HG03039 (cell line): Measurements from ENCODE around the gene ACIN1.
A peak's percentile ranks its signal among the peaks of the same experiment; 100 is the strongest.

Source experiments
- ATAC-seq: cut with Tn5 transposase; IDR thresholded peaks from one replicate; pipeline ENCODE4 v1.9.1; 2021; ENCODE audit warnings: mild to moderate bottlenecking, moderate library complexity; ENCODE audit not compliant: unreplicated experiment

The ACIN1 gene

DNA sequence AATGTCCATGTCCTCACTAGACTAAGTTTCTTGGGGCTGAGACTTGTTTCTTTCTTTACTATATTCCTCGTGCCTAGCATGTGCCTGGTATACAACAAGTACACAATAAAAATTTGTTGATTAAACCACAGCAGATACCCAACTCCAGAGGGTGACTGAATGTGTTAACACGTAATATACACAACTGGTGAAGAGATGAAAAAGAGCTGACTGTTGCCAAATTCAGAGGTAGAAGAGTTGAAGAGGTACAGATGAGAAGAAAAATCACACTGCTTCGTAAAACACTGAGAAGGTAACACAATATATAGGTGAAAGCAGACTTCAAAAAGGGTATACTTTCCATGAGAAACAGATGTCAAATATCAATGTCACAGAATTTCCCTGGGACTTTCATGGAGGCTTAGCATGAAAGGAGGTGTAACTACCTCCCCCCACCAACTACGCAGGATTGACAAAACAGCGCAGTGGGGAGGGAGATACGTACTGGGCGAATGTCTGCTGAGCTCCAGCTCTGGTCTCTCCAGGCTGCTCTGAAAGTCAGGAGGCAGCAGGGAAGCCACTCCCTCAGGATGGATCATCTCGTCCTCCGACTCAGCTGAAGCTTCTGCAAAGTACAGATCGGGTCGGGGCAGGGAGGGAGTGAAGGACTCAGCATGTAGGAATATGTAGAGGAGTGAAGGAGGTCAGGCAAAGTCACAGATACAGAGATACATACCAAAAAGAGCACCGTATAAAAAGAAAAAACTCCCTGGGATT lies 5.3 kb downstream of the ACIN1 start:
- ATAC-seq, result no peak

DNA sequence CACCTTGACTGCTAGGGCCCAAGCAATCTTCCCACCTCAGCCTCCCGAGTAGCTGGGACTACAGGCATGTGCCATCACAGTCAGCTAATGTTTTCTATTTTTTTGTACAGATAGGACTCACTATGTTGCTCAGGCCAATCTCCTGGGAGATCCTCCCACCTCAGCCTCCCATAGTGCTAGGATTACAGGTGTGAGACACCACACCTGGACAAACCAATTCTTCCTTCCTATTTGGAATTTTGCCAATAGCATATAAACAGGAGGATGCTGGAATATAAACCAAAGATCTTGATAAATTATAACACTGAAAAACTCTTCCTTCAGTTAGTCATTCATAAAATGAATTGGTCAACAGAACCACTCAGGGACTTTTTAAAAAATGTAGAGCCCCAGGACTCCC lies 8.4 kb downstream of the ACIN1 start:
- no peak for ATAC-seq

DNA sequence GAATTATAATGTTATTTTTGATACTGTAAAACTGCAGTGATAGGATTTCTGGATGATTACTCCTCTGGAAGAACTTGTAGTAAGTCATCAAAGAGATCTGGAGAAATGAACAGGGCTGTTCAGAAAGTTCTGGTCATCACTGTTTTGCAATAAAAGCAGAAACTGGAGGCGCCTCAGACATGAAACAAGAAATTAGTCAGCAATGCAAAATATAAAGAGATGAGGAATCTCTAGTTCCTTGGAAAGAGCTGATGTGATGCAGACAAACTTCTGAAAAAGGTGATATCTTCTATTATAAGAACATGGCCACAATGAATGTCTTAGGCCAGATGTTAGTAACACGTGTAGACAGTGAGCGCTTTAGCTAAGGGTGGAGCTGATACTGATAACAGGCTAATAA lies 9.5 kb downstream of the ACIN1 start:
- ATAC-seq, result no peak

DNA sequence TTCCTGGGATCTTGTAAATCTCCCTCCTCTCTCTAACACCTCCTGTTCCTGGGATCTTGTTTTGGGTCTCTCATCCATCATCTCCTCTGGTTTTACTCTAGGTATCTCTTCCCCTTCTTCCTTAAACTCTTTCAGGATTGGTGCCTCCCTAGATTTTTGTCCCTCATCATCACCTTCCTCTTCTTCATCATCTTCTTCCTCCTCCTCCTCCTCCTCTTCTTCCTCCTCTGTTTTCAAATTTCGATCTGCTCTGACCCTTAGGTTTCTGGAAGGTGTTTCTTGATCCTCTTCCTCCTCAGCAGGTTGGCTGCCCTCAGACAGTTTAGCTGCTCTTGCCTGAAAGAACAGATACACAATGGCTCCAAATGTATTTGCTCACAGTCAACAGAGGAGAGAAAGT lies 14.5 kb downstream of the ACIN1 start:
- no peak for ATAC-seq

DNA sequence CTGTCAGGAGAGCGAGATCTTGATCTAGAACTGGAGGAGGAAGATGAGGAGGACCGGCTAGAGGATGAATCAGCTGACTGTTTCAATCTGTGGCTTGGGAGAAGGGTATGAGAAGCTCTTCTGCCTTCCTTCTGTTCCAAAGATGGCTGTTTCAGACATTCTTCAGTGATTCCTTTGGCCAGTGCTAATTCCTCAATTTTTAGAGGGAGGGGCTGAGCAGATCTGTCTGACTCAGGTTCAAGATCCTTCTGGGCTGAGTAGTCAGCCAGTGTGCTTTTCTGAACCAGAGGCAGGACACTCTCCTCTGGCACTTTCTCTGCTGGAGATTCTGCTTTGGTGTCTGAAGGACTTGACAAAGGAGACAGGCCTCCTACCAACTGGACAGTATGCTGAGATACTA lies 15.2 kb downstream of the ACIN1 start:
- ATAC-seq, result no peak

DNA sequence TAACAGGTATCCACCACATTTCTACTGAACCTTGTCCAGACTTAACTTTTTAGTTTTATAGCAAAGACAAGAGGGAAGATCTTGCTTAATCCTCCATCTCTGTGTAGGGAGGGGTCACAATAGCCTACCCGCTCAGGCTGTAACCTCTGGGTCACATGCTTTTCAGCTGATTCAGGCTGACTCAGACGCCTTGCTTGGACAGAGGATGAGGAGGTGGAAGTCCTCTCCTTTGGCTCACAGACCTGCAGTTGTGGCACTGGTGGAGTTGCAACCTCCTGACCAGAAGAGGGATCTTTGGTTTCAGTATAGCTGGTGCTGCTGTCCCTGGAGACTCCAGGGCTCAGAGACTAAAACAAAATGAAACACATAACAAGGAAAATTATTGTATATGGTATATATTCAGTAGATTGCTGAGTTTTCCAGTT lies 16.2 kb downstream of the ACIN1 start:
- ATAC-seq, result no peak

DNA sequence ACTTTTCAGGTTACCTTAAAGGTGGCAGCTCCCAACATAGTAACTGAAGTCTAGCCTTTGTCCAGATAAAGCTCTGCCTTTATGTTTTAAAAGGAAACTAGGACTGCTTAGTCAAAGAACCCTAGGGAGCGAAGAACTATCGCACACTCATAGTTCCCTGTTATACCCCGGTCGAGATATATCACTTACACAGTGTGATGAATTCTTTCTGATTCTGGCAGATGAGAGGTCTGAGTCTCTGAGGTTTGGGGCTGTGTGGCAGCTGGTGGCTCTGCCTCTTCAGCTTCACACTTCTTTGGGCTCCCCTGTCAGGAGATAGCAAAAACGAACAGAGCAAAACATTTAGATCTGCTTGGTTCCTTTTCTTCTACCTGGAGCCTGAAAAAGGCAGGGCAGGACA lies 17.0 kb downstream of the ACIN1 start:
- no peak for ATAC-seq

DNA sequence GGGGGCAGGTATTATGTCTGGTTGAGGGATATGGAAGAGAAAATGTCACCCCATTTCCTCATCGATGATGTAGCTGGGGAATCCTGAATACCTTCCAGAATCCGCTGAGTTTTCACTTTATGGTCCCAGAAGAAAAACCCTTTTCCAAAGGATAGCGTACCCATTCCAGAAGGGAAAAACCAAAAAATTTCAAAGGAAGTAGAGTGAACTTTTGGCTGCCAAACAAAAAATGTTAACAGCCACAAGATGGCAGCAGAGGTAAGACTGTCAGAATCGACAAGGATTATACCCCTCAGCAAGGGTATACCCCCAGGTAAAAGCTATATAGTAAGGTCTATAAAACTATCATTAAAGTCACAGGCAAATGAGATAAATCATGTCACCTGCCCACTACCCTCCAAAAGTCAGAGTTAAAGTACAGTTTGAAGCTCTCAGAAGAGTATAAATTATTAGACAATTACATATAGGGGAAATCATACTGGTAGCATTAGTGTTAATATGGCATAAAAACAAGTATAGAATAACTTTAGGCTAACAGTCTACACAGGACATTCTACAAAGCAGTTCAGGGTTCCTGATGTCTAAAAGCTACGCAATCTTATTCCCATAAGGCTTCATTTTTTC lies 18.0 kb downstream of the ACIN1 start:
- no peak for ATAC-seq

DNA sequence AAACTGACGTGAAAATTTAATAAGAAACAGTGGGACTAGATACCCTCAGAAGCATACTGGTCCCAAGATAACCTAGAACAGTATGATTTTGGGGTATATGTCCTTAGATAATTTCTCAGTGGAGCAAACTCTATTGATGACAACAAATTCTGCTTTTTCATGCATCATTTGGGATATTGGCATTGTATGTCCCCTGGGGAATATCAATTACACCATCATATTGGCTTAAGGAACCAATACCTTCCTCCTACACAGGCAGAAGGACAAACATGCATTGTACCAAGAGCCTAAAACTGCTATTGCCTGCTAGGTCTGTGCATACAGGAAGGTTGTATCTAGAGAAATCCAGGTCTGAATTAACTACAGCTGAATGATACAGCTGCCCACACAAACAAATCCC lies 20.0 kb downstream of the ACIN1 start:
- no peak for ATAC-seq

DNA sequence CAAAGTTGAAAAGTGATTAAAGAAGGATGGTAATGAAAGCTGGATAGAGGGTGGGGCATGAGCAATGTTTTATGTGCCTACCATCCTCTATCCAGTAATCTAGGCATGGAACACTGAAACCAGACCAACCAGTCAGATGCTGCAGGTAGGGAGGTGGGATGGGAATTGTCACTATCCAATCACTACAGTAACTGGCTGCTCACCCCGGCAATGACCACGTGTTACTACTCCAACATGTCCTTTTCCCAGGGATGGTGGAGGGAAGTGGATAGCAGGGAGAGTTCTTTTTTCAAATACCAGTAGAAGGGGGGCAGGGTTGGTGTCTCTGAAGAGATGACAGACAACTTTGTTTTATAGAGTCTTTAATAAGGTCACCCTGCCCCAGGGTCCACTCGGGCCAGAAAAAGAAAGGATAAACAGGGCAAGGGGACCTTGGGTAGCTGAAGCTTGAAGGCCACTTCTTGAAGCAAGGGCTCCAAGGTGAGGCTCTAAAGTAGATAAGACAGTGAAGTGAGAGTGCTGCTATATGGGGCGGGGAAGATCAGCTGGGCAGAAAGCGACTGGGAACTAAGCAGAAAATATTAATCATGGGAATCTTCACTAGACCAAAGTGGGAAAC lies 22.9 kb downstream of the ACIN1 start:
- no peak for ATAC-seq

DNA sequence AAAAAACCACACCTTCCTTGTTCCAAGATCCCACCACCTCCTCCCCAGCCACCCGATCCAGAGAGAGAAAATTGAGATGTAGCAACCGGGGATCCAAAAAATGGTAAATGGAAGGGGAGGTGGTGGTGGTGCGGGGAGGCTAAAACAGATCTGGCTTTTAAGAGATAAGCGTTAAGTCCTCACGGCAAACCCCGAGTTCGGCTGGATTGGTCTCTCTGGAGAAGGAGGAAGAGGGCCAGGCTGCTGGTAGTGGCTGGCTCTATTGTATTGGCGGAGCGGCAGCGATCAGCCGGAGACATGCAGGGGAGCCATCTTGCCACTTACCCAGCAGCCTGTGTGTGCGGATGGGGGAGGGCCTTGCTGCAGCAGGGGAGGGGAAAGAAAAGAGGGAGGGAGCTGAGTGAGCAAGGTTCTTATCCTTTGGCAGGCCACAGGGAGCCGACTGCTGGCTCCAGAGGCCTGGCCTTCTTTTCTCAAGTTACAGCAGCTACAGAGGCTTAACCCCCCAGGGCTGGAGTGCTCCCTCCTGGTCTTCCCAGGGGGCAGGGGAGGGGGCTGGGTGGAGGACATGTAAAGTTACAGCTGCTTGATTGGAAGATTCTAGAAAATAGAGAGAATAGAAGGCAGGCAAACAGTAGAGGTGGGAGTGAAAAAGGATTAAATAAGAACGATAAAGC lies 23.6 kb downstream of the ACIN1 start:
- peak; percentile 88 for ATAC-seq

DNA sequence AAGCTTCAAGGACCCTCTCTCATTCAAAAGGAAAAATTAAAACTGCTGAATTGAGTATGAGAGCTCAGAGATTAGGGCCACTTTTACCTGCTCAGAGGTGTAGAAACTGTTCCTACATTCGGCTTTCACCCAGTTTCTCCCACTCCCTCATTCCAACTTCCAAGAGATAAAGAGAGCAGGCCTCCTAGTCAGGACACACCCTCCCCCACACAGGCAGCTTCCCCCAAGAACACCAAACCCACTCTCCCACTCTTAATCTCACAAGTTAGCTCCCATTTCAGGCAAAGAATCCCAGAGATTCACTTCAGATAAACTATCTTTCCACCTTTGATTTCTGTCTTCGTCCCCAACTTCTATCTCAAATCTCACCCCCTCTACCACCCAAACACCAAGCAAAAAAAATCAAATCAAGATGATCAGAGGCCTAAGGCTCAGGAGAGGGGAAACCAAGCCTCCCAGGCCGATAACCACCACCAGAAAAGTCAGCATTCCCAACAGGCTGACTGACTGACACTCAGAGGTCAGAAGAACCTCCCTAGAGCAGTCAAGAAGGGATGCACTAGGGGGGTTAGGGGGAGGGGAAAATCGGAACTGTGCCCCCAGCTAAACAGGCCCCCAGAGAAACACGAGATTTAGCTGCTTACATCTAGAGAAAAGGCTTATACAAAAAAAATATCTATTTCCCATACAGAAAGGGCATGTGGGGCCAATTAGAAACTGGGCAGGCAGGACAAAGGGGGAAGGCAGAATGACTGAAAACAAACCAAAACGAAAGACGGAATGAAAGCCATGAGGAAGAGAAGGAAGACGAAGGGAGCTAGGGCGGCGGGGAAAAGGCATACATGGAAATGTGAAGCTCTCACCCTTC lies 24.4 kb downstream of the ACIN1 start:
- ATAC-seq, result no peak

DNA sequence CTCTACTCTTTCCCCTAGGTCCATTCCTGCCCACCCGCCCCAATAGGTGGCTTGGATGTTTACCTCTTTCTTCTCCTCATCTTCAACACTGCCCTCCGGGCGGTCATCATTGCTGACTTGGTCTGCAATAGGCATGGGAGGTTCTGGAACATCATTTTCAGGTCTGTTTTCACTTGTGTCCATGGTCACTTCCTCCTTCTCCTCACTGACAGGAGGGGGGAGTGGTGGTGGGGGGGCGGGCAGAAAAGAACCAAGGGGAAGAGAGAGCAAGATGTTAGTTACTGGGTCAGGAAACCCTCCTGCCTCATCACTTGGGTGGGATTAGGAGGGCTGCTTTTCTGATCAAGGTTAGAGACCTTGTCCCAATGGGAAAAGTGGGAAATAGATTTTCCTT lies 25.5 kb downstream of the ACIN1 start:
- ATAC-seq, result no peak

DNA sequence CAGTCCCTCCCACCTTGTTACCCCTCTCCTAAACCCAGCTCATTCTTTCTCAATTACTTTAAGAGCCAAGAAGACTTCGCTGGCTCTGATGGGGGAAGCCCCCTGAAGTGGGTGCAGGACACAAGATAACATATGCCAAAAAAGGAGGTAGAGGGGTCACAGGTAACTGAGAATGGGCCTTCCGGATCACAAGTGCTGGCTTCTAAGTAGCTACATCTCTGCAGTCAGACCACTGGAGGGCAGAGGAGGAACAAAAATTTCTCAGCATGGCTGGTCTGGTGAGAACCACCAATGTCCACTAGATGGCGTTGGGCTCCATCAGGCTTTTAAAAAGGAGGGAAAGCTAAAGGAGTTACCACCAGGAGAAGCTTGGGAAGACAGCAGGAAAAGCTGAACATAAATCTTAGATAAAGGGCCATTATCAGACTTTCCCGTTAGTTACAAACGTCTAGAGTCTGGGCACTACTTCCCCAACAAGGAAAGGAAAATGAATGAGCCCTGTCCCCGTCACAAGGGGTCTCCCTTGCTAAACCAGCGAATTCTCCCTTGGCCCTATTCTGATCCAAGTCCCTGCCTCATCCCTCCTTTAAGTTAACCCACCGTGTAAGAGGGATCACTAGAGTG lies 26.0 kb downstream of the ACIN1 start:
- ATAC-seq, result peak; percentile 67

DNA sequence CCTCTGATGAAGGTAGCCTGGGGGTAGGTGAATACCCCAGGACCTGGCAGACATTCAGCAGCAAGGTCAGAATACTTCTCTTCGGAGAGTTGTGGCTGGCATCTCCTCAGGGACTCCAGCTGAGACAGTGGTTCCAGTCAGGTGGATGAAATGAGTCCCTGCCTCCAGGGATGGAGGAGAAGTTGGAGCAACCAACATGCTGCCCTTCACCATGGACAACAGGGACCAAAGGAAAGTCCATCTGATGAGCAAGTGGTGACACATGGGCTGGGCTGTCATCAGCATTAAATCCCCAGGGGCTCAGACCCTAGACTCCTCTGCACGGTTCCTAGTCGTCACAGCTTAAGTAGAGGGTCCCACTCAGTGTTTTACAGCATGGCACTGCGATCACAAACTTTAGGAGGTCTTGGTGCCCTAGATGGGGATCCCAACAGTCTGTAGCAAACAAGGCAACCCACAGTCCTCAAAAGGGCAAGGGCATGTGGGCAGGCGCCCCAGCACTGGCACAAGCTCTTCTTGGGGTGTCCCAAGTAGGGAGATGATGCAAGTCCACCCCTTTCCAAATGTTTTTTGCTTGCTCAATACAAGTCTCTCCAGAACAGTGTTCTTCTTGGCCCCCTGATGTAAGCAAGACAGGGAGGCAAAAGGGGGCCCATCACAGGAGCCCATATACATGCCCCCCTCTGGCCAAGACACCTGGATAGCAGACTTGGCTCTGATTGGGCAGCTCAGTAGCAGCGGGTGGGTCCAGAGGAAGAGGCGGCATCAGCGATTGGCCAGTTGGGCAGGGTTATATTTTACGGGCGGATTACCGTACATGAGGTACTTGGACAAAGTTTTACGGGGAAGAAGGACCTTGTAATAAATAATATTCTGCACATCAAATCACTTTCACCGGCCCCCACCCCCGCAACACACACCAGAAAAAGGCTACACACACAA lies 26.8 kb downstream of the ACIN1 start:
- ATAC-seq, result no peak

DNA sequence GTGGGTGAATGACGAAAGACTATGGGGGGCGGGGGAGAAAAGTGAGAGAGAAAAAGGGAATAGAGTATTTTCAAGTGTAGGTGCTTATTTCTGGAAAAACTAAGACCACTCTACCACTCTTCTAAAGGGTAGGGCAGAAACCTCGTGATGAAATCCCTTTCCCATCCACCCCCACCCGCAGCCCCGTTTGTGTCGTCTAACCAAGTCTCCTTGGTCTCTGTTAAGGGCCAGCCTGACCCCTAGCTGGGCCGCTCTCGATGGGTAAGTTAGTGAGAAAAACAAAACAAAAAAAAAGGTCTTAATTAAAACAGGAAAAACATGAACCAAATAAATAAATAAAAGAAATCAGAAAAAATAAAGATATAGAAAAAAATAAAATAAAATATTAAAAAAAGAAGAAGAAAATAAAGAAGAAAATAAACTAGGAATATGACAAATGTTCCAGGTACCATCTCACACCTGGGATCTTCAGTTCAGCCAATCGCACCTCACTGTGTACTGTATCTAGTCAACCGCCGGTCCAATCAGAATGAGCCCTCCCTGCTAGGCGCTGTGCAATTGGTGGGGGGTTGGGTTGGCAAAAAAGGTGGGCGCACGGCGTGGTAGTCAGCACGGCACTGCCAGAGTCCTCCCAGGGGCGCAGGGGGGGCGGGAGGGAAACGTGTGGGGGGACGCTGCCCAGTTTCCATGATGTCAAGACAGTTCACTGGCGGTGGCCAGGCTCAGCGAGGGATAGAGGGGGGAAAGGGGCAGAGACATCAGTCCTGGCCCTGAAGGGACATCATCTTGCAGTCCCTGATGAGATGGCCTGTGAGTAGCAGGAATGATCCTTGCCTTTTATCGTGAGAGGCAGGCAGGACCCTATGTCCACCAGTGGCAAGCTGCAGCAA lies 27.8 kb downstream of the ACIN1 start:
- no peak for ATAC-seq

DNA sequence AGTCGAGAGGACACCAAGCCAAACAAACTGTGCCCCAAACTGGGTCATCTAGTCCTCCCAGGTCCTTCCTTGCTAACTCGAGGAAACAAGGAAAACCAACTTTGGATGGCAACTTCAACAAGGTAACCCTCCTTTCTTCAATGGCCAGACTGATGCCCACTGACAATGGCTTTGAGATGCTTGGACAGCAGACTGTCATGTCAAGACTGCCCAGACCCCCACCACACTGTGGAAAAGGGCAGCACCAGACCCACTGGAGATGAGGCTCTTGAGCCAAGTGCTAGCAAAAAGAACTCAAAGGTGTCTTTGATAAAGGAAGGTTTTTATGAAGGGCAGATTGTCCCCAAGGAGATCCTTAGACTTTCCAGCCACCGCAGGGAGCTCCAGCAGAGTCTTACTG lies 28.6 kb downstream of the ACIN1 start:
- no peak for ATAC-seq

DNA sequence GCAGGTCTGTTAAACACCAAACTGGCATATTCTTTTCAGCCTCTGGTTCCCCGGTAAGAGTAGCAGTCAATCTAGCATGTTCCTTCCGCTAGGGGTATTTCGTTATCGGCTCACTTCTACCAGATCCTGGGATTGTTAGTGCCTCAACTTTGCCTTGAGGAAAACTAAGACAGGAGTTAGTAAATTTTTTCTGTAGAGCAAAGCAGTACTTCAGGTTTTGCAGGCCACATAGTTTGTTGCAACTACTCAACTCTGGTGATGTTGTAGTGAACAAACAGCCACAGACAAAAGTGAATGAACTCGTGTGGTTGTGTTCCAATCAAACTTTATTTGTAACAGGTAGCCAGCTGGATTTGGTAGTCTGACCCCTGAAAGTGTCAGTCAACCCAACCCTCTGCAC lies 31.3 kb downstream of the ACIN1 start:
- ATAC-seq, result no peak
